ENCODE data around the gene TCERG1L.

The TCERG1L gene

DNA sequence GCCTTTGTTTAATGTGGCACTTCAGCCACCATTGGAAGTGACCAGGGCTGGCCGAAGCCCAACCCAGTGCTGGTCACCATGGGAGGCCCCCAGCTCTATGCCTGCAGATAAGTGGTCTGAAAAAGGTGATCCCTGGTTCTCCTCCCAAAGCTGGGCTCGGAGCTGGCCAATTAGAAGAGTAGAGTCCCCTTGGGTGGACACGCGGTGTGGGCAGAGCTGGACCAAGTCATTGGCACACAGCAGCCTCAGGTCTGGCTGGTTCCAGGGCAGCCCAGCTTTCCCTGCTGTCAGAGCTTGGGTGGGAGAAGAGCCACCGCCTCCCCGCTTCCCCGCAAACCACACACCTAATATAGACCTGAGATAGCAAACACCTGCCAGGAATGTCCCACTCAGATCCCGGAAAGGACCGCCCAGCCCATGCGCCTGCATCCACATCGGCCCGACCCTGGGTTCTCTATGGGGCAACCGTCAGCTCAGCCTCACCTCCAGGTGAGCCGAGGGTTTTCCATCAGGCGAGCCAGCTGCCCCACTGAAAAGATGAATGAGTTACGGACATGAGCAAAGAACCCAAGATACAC lies 84.3 kb downstream of the TCERG1L start:
- no peak for DNase-seq (ENCODE audit: low spot score)

DNA sequence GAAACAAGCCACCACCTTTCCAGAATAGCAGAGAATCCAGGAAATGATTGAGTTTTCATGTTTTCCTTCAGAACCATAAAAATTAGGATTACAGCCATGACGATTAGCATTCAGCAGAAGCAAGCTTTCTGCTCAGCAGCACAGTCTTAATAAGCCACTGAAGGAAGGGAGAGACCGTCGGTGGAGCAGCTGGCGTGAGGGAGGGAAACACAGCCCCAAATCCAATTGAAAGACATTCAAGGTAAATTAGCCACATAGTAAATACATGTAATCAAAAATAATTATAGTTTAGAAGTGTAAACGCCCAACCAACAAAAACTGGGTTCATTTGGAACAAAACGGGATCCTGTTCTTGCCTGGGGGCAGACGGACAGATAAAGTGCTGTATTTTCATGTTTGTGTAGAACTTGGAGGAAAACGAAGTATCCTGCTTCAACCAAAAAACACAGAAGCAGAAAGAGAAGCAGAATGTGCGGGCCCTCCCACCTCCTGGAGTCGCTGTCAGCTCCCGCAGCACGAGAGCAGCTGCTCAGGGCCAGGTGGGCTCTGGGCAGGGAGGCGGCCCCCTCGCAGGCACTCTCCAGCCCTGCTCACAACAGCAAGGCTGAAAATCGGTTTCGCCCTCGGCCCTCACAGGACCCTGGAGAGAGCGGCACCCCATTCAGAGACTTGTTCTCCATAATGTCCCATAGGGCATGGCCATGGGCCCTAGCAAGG lies 84.9 kb downstream of the TCERG1L start:
- DNase-seq (ENCODE audit: low spot score) = no peak

DNA sequence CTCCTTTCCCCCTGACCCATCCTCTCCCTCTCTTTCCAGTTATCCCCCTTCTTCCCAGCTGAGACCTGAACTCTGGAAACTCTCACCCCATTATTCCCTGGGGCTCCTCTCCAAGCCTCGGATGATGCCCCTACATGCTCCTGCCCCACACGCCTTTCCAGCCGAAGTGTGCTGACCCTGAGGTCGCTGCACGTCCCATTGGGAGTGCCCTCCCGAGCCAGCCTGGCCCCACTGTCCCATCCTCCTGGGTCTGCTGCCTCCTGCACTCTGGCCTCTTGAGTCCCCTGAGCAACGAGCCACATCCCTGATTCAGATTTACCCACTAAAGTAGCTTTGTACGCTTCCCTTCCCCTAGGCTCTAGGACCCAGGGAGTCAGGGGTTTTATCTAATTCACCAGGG lies 87.4 kb downstream of the TCERG1L start:
- no peak for DNase-seq (ENCODE audit: low spot score)

DNA sequence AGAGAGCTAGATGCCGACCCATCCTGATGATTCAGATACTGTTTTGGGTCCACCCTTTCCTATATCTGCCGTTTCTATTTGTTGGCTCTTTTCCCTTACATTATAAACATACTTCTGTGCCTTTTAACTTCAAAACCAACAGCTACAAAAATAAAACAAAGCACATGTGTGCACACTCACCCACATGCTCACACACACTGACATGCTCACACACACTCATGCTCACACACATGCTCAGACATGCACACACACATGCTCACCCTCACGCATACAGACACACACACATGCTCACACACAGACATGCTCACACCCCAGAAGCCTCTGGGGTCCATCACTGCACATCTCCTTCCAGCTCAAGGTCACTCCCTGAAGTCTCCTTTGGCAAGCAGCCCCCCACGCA lies 88.1 kb downstream of the TCERG1L start:
- DNase-seq (ENCODE audit: low spot score) = no peak

DNA sequence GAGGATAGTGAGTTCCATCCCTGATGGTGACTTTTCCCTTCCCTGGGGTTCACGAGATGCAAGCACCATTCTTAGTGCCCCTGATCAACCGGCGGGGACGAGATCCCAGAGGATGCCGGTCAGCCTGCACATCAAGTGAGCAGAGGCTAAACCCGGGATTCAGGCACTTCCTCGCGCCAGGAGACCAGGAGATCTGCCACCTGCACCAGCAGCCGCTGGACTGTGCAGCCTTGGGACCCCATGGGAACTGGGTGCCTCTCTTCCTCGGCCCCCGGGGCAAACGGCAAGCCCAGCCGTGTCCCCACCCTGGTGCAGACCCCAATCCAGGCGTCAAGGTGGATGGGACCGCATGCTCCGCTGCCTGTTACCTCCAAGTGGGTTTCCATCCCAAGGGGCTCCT lies 88.5 kb downstream of the TCERG1L start:
- DNase-seq (ENCODE audit: low spot score) = no peak

DNA sequence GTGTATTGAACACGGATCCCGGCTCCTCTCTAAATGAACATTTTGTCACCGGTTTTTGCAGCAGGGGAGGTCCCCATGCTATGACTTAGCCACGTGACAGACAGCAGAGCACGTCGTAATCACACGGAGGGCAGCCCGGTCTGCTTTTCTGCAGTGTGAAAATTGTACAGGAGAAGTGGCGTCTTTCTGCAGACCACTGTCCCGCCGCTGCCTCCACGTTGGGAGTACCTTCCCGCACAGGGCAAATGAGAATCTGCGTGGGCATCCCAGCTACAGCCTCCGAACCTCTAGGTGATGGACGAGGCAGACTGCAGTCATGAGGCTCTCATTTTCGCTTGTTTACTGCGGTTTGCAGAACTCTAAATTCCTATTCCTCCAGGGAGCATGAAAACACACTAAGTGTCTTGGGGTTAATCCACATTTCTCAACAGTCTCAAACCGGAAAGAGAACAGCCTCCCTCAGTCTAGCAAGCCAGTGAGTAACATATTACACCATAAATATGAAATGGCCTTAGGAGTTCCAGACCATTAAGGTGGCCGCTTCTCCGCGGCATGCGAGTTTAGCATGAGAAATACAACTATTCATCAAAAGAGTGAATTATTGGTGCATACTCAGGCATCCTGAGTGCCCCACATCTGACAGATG lies 89.8 kb downstream of the TCERG1L start:
- no peak for DNase-seq (ENCODE audit: low spot score)

DNA sequence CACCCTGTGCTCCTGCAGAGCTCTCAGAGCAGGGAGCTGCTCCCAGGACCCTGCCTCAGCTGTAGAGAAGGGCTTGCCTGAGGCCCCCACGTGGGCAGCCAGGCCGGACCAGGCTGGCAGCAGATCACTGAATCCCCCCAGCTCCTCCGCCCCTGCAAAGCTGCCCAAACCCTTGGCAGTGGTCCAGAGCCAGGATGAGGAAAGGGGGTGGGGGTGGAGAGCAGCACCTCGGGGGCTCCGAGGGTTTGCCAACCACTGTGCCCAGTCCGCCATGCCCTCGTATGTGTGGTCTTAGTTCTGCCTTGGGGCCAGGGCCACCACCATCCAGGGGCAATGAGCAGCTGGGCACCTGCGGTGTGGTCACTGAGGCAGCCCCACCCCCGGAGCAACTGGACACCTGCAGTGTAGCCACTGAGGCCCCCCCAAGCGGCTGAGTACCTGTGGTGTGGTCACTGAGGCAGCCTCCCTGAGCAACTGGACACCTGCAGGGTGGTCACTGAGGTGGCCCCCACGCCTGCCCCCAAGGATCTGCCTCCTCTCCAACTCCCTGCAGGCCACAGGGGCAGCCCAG lies 90.8 kb downstream of the TCERG1L start:
- no peak for DNase-seq (ENCODE audit: low spot score)

DNA sequence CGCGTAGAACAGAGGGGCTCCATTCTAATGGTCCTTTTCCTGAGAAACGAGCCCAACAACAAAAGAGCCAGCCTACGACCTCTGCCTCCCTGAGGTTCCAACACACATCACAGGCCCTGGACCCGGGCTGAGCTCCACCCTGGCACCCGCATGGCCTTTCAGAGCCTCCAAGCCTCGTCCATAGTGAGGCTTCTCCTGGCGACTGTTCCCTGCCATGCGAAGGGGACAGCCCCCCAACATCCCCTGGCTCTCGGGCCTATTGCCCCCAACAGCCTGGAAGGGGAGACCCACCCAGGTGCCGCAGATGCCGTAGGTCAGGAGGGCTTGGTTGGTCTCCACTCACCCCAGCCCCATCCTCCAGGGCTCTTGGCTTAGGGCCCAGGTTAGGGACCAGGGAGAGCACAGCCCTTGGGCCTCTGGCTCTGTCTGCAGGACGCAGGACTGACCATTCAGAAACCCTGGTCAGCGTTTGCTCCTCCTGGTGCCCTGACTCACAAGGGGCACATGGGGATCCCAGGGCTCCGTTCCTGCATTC lies 91.5 kb downstream of the TCERG1L start:
- DNase-seq (ENCODE audit: low spot score) = no peak

DNA sequence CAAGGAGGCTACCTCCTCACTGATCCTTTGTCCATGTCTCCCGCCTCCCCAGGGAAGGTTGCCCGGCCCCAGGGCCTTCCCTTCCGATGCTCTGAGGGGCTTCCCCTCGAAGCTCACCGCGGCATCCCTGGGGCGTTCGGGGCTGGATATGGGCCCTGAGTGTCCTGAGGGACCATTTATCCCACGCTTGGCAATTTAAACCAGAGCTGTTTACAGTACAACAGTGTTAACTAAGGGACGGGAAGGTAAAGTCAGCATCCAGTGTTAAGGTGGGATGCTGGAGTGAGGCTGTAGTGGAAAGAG lies 92.0 kb downstream of the TCERG1L start:
- DNase-seq (ENCODE audit: low spot score) = no peak

DNA sequence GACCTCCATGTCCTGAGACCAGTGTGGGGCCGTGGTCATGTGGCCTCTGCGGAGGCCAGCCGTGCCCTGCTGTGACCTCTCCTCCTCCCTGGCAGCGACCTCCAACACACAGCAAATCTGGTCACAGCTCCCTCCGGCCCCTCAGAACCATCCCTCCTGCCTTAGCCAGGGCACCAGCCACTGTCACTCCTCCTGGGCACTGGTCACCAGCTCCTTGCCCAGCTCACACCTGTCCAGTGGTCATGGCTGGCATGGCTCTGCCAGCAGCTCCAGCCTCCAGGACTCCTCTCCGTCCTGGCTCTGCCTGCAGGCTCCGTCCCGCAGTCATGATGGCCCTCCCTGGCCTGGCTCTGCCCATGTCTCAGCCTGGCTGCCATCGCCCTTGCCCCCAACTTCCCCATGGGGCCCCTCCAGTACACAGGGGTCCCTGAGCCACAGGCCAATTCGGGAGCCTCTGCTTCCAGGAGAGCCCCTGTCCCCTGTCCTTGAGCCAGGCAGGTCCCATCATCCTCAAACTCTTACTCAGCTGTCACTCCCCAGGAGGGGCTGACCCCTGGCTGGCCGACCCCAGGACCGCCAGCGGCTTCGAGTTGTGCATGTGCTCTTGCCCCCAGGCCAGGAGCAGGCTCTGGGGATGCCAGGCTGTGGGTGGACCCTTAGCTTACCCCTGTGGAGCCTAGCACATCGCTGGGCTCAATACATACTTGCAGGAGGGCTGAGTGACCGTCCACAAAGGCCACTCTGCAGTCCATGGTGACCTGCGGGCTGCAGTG lies 92.5 kb downstream of the TCERG1L start:
- no peak for DNase-seq (ENCODE audit: low spot score)

DNA sequence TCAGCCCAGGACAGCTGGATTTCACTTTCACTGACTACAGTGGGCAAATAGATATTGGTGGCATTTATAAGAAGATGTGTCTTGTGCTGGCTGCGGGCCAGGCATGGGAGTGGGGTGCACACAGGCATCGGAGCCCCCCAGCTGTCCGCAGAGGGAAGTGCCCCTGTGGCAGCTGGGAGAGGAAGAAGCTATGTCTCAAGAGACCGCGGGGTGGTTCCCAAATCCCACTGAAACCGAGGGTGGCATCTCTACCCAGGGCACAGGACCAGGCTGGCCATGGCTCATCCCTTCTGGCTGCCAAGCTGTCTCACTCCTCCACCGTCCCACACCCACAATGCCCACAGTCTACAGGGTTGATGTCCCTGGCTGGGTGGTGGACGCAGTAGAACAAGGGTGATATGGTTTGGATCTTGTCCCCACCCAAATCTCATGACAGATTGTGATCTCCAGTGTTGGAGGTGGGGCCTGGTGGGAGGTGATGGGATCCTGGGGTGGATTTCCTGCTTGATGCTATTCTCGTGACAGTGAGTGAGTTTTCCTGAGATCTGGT lies 94.8 kb downstream of the TCERG1L start:
- DNase-seq (ENCODE audit: low spot score) = no peak

DNA sequence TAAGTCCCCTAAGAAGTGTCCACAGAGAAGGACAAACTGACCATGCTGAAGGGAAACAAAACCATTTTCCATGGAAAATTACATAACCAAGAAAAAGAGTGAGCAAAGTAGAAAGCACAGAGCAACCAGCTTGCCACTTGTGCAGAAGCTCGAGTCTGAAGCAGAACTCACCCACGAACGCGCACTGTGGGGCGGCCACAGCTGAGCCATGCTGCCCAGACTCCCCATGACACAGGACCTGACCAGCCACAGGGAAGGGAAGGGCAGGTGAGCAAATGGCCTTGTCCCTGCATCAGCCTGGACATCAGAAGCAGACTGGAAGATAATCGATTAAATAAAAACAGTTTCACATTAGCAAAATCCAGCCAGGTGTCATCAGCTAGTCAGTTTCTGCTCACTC lies 95.7 kb downstream of the TCERG1L start:
- DNase-seq (ENCODE audit: low spot score) = no peak

DNA sequence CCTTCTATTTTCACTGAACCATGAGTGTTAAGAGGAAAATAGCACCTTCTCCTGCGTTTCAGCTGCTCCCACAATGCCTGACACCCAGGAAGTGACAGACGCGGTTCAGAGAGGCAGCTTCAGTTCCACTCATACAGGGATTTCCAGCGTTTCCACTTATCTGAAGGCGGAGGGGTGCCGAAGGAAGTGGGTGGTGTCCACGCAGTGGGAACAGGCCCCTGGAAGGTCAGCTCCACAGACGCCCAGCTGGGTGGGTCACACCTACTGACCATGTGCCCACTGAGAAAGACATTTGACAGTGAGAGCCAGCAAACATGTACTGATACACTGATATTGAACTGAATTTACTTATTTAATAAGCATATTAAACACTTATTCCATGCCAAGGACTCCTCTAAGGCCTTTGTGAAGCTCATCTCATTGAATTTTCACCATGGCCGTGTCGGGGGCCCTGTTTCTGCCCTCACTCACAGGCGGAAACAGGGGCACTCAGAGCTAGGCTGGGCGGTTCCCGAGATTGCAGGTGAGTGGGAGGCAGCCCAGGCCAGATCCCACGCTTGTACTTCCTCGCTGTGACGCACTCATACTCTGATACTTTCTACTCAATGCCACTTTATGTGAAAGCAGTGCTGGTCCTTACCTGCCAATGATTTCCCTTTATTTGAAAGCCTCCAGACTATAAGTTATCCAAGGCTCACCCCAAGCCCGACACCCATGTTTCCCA lies 96.8 kb downstream of the TCERG1L start:
- no peak for DNase-seq (ENCODE audit: low spot score)

DNA sequence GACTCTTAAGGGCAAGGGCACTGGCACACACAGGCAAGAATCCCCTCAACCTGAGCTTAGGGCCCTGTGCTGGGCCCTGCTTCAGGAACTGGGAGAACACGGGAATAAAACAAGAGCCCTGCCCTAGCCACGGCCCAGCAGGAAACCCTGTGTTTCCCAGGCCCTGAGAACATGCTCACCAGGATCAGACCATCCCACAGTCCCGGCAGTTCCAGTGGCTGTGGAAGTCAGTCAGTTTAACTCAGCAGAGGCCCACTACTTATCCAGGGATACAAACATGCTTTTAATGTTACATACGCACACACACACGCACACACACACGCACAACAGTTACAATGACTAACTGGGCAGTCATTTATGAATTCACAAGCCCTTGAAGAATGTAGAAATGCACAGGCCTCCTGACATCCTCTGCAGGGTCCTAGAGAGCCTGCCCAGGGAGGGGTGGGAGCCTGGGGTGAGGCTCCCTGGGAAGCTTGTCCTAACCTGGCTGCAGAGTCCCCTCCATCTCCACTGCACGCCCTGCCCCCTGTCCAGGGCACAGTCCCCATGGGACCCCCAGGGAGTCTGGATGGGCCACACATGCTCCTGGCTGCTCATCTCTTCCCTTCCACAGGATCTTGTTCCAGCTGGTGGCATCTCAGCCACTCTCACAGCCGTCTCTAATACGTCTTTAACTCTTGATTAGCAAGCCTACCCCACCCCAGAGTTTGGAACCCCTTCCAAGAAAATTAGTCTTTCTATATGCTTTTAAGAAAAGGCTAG lies 97.6 kb downstream of the TCERG1L start:
- DNase-seq (ENCODE audit: low spot score) = no peak

DNA sequence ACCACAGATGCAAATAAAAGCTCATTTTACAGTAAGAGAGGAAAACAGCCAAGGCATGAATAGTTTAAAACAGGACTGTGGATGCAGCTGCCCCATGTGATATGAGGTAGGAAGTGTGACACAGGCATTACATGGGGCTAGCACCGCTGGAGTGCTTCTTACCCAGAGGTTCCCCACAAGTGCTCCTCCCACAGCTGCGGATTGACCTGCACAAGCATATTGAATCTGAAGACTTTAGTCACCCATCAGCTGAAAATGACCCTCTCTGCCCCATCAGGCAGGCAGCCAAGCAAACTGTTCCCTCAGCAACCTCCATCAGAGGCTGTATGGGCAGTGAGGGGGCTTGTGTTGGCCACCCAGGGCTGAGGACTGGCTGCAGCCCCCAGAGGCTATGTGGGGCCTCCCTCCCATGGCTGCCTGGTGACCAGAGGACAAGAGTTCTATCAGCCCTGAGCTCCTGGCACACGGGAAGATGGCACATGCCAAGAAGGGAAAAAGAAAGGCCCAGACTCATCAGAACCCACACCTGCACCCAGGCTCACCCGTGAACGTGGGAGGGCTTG lies 98.7 kb downstream of the TCERG1L start:
- DNase-seq (ENCODE audit: low spot score) = no peak

DNA sequence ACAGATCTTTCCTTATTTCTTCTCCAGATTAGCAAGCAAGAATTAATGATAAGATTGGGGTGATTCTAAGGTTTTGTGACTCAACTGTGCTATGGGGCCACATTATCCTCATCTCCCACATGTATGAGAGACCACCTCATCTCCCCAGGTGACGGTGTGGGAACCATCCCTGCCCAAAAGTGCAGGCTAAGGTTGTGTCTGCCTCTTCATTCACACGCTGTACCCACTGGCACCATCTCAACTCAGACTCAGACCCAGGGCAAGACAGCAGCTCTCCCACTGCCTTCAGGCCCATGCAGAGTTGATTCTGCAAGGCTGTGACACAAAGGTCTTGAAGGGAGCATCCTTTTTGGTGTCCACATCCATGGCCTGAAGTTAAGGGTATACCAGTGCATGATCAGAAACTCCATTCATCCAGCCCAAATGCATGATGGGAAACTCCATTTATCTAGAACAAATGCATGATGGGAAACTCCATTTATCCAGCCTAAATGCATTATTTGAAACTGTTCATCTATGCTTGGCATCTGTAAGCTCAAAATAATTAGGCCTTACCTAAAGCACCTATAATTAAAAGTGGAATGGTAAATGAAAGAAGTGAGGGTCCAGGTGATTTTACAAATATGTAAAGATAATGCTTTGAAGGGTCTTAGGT lies 99.4 kb downstream of the TCERG1L start:
- DNase-seq (ENCODE audit: low spot score) = no peak

DNA sequence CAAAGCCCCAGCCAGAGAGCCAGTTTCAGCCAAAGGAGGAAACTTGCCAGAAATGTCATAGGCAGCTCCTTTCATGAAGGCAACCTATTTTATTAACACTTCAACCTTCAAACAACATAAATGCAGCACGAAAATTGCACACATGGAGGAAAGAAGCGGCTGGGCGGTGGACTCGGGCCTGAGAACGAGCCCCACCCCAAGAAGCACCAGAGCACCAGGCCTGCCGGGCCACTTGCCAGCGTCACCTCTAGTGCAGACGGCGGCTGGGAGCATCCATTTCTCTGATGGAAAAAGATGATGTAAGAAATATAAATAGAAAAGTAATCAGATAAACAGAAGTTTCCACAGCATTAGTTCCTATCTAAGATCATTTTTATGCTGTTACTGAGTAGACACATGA lies 100.0 kb downstream of the TCERG1L start:
- no peak for DNase-seq (ENCODE audit: low spot score)

DNA sequence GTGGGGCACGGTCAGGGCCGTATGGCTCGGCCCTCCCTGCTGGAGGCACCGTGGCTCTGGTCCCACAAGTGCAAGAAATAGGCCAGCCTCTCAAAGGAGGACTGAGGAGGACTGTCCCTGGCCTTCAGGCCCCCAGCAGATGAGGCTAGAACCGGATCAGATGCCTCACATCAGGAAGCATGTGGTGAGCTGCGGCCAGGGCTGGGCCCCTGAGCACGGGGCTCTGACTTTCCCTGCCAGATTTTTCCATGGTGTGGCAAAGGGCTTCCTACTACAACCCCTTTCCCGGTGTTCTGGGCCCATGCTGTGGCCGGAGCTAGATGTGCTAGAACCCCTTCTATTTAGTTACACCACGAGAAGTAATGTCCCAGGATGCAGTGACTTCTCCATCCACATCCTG lies 100.4 kb downstream of the TCERG1L start:
- DNase-seq (ENCODE audit: low spot score) = no peak

DNA sequence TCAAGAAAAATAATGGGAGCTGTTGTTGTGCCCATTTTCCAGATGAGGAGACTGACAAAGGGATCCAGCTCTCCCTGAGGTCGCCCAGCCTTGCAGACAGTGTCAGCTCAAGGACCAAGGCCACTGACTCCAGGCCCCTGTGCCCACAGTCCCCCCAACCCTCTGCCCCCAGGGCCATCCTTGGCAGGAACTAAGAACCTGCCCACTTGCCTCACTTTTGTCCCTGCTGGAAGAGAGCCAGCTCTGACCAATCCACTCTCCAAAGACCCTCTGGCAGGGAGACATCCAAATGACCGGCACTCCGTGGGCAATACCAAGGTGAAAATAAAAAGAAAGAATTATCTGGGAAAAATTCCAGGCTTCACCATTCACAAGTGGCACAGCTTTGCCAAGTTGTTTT lies 101.3 kb downstream of the TCERG1L start:
- DNase-seq (ENCODE audit: low spot score) = no peak
